ENCODE data around the gene CTDSP2. TPM values are rescaled to one million over a fixed set of nuclear protein-coding genes. Genes with fewer than 3 reads are reported as not detected.

Gene CTDSP2
- total and polyA plus RNA-seq, 10 of the 15 experiments (the other 5 are each of a cell fraction or from before 2014, with no cell fraction given), result 17.3 to 98.2 (median 54.1) TPM

GRCh38 chr12:57846577-57847319 is at the start of gene CTDSP2 (continued):
- TF ChIP-seq E2F8 (IDR thresholded peaks at IDR 0.05; ENCODE audit: low read depth, partially characterized antibody), result no peak
- TF ChIP-seq FOS (IDR thresholded peaks at IDR 0.05; ENCODE audit: borderline replicate concordance, extremely low read depth, insufficient read length), result no peak
- no peak for TF ChIP-seq RAD21 (IDR thresholded peaks at IDR 0.05; ENCODE audit: insufficient read depth, low read depth, low read length)
- TF ChIP-seq MYB (IDR thresholded peaks at IDR 0.05; ENCODE audit: borderline replicate concordance, low read depth, low read length), result no peak
- TF ChIP-seq WRNIP1 (IDR thresholded peaks at IDR 0.05; ENCODE audit: borderline replicate concordance, low read depth, low read length), result no peak
- peak; percentile 45; the same call in 1 of the 2 replicates for TF ChIP-seq SPI1 (IDR thresholded peaks at IDR 0.05; ENCODE audit: borderline replicate concordance, insufficient read depth, low read depth, low read length)
- no peak for TF ChIP-seq ZNF217 (IDR thresholded peaks at IDR 0.05)
- no peak for TF ChIP-seq BCL3 (IDR thresholded peaks at IDR 0.05; ENCODE audit: borderline replicate concordance, insufficient read depth, low read depth, low read length, poor library complexity, severe bottlenecking)
- no peak for TF ChIP-seq ZBTB33 (IDR thresholded peaks at IDR 0.05)
- TF ChIP-seq POLR2AphosphoS2 (IDR thresholded peaks at IDR 0.05; ENCODE audit: low read depth, low read length), result no peak
- TF ChIP-seq HCFC1 (IDR thresholded peaks at IDR 0.05; ENCODE audit: low read length), result 0 out of 2 replicates have a peak, but pooled peaks have one; percentile 17
- TF ChIP-seq NFYB (IDR thresholded peaks at IDR 0.05; ENCODE audit: insufficient read depth, low read depth, low read length), result peak; percentile 62; the same call in 1 of the 2 replicates
- no peak for TF ChIP-seq NFIC (IDR thresholded peaks at IDR 0.05; ENCODE audit: low read depth, low read length)
- no peak for TF ChIP-seq EZH2 (IDR thresholded peaks at IDR 0.05; ENCODE audit: borderline replicate concordance, control insufficient read depth, low read depth, low read length)
- no peak for TF ChIP-seq E4F1 (IDR thresholded peaks at IDR 0.05; ENCODE audit: borderline replicate concordance, partially characterized antibody)
- no peak for TF ChIP-seq KLF5 (IDR thresholded peaks at IDR 0.05; ENCODE audit: partially characterized antibody)
- no peak for TF ChIP-seq POLR2AphosphoS5 (IDR thresholded peaks at IDR 0.05; ENCODE audit: low read length)
- TF ChIP-seq SUZ12 (IDR thresholded peaks at IDR 0.05; ENCODE audit: unreplicated experiment), result no peak
- no peak for TF ChIP-seq IRF3 (IDR thresholded peaks at IDR 0.05)
